Inflammatory macrophage treated with lipopolysaccharide for 4 hours (primary cell): ENCODE measurements around the gene GOLM1.
A peak's percentile ranks its signal among the peaks of the same experiment; 100 is the strongest.
"Not testable (repeated sequence)": the region's sequence is repeated elsewhere in the genome, so short reads cannot be mapped to it uniquely, and the experiment has no call there.

Source experiments
- DNase-seq: peaks from one replicate; pipeline ENCODE4 v3.0.0-alpha.2; 2020

The GOLM1 gene

GRCh38 chr9:86098824-86099700, at the start of gene GOLM1:
Gene GOLM1, minus strand, starts transcription at chr9:86099558. Its CDS starts 20,238 bp downstream, at chr9:86079320.
- DNase-seq: peak; percentile 61

- not testable (repeated sequence) for DNase-seq
Measured at GRCh38 chr9:86146671-86147070, 47.3 kb upstream of the GOLM1 start.

- not testable (repeated sequence) for DNase-seq
Measured at GRCh38 chr9:86145960-86146359, 46.6 kb upstream of the GOLM1 start.

- no peak for DNase-seq
Measured at GRCh38 chr9:86142973-86143372, 43.6 kb upstream of the GOLM1 start.

GRCh38 chr9:86141843-86142242, 42.5 kb upstream of the GOLM1 start:
- no peak for DNase-seq

GRCh38 chr9:86135371-86135770, 36.0 kb upstream of the GOLM1 start:
- DNase-seq: no peak

- DNase-seq: no peak
Measured at GRCh38 chr9:86134361-86134760, 35.0 kb upstream of the GOLM1 start.

- no peak for DNase-seq
Measured at GRCh38 chr9:86128235-86128822, 29.0 kb upstream of the GOLM1 start.

- DNase-seq: no peak
Measured at GRCh38 chr9:86126998-86127972, 27.9 kb upstream of the GOLM1 start.

GRCh38 chr9:86122311-86122710, 23.0 kb upstream of the GOLM1 start:
- no peak for DNase-seq

GRCh38 chr9:86119457-86119856, 20.1 kb upstream of the GOLM1 start:
- no peak for DNase-seq

GRCh38 chr9:86116425-86116824, 17.1 kb upstream of the GOLM1 start:
- no peak for DNase-seq

GRCh38 chr9:86115886-86116285, 16.5 kb upstream of the GOLM1 start:
- no peak for DNase-seq

GRCh38 chr9:86112057-86112456, 12.7 kb upstream of the GOLM1 start:
- DNase-seq: no peak

GRCh38 chr9:86102626-86103025, 3.3 kb upstream of the GOLM1 start:
- DNase-seq: no peak

GRCh38 chr9:86099701-86100364, 475 bp upstream of the GOLM1 start:
- peak; percentile 60 for DNase-seq

GRCh38 chr9:86097510-86098224, 1.7 kb downstream of the GOLM1 start:
- no peak for DNase-seq

- DNase-seq: no peak
Measured at GRCh38 chr9:86096386-86096785, 3.0 kb downstream of the GOLM1 start.

- DNase-seq: peak; percentile 31
Measured at GRCh38 chr9:86093788-86094555, 5.4 kb downstream of the GOLM1 start.

GRCh38 chr9:86091477-86091876, 7.9 kb downstream of the GOLM1 start:
- no peak for DNase-seq

GRCh38 chr9:86082870-86083269, 16.5 kb downstream of the GOLM1 start:
- DNase-seq: no peak
